GM12873 (cell line): ENCODE measurements around the gene MAST4.

Experiments used
- CTCF ChIP-seq: IDR thresholded peaks from 2 replicates; pipeline ENCODE4 v1.5.1; 2012; ENCODE audit warnings: low read depth, mild to moderate bottlenecking, moderate library complexity, low read length, control low read depth; ENCODE audit not compliant: insufficient read depth; ENCODE audit errors: missing control alignments

Gene MAST4

GRCh38 chr5:66616520-66617225, 20.5 kb downstream of the MAST4 start:
- TF ChIP-seq CTCF = no peak

- no peak for TF ChIP-seq CTCF
Observed at GRCh38 chr5:66617226-66617861, 21.2 kb downstream of the MAST4 start.

- no peak for TF ChIP-seq CTCF
Observed at GRCh38 chr5:66617991-66618768, 22.0 kb downstream of the MAST4 start.

GRCh38 chr5:66620711-66621110, 24.5 kb downstream of the MAST4 start:
- TF ChIP-seq CTCF = no peak

- TF ChIP-seq CTCF = no peak
Observed at GRCh38 chr5:66621146-66621545, 25.0 kb downstream of the MAST4 start.

GRCh38 chr5:66621736-66622135, 25.5 kb downstream of the MAST4 start:
- no peak for TF ChIP-seq CTCF

- no peak for TF ChIP-seq CTCF
Observed at GRCh38 chr5:66628561-66628960, 32.4 kb downstream of the MAST4 start.
